ENCODE measurements around the gene NUP54.

GRCh38 chr4:76125816-76126215 is 22.4 kb downstream of the NUP54 start:
- TF ChIP-seq CTCF (IDR thresholded peaks at IDR 0.05; ENCODE audit: low read depth, low read length) (no peak), EZH2phosphoT487 (IDR thresholded peaks at IDR 0.05; ENCODE audit: low read depth) (no peak)
